K562 (cell line): ENCODE measurements around the gene CTBS. TPM values are rescaled to one million over a fixed set of nuclear protein-coding genes. Genes with fewer than 3 reads are reported as not detected.

ENCODE experiments used
- ATAC-seq: fragments of 200-7000 bp; cut with Tn5 transposase; 3 replicates; pipeline ENCODE4 v1.9.1; 2020; ENCODE audit warnings: moderate library complexity
- BruUV-seq: library from RNA; stranded (reverse); fragments of 400-500 nt; replicated peaks from 2 replicates; lab custom pipeline; 2021; lab: Mats Ljungman, UMichigan
- CTCF ChIA-PET: fragments of 300-600 bp; formaldehyde crosslinking; extraction: SDS; loops from one replicate; lab custom pipeline; 2021; ENCODE audit warnings: low intra/inter-chr PET ratio; lab: Yijun Ruan, JAX
- POLR2A ChIA-PET: fragments of 300-600, 350-650 bp; sonication (Branson Sonifier 250); formaldehyde crosslinking; extraction: SDS; loops from one replicate; lab custom pipeline; 2021; ENCODE audit warnings: antibody characterized with exemption, inconsistent platforms; lab: Yijun Ruan, JAX
- DNase-seq, 4 experiments: peaks; one replicate each; pipeline versions ENCODE4 v3.0.0 to v3.0.0-alpha.2; 2011 to 2018; ENCODE audit warnings: low spot score in 3 of 4, mixed read lengths in 3 of 4; ENCODE audit errors: extremely low read depth in 1 of 4
- FAIRE-seq: peaks from 2 replicates; lab custom pipeline; 2011; peaks lifted over from hg19 to GRCh38; lab: Jason Lieb, UNC
- H2AFZ ChIP-seq: 2 replicates; pipeline ENCODE4 v1.6.0; 2011; ENCODE audit warnings: low read depth, low read length, control low read depth, inconsistent platforms
- H3K27ac ChIP-seq: fragments of 200-600 bp; 3 replicates; pipeline ENCODE4 v1.8.0; 2011; ENCODE audit warnings: low read depth, mild to moderate bottlenecking, control low read depth, inconsistent platforms, low read length, moderate library complexity, mixed read lengths; ENCODE audit errors: extremely low read depth
- H3K27me3 ChIP-seq, 2 experiments: fragments of 300-600 bp in 1 of 2; 2 replicates in 1 of 2; 3 replicates in 1 of 2; pipeline versions ENCODE4 v1.6.0 to v1.8.0; 2011; ENCODE audit warnings: inconsistent platforms in 2 of 2, low read length in 2 of 2, mild to moderate bottlenecking in 1 of 2, mixed read lengths in 1 of 2, moderate library complexity in 1 of 2; ENCODE audit not compliant: control insufficient read depth in 2 of 2, insufficient read depth in 2 of 2
- H3K36me3 ChIP-seq: fragments of 300-600 bp; 3 replicates; pipeline ENCODE4 v1.8.0; 2011; ENCODE audit warnings: mild to moderate bottlenecking, low read length, inconsistent platforms; ENCODE audit not compliant: control insufficient read depth, insufficient read depth
- H3K4me1 ChIP-seq, 2 experiments: fragments of 200-600 bp in 1 of 2; replicated peaks in 1 of 2; 2 replicates in 1 of 2; 3 replicates in 1 of 2; pipeline versions ENCODE4 v1.5.1 to v1.8.0; 2011; ENCODE audit warnings: inconsistent platforms in 2 of 2, low read length in 2 of 2, mild to moderate bottlenecking in 1 of 2, mixed read lengths in 1 of 2, moderate library complexity in 1 of 2; ENCODE audit not compliant: control insufficient read depth in 2 of 2, insufficient read depth in 2 of 2
- H3K4me2 ChIP-seq: 2 replicates; pipeline ENCODE4 v1.6.1; 2011; ENCODE audit warnings: low read length, control low read depth, inconsistent platforms, mixed read lengths; ENCODE audit not compliant: insufficient read depth
- H3K4me3 ChIP-seq: fragments of 200-600 bp; sonication (generic), shearing (Covaris generic); 2 replicates; pipeline ENCODE4 v1.5.1; 2016; ENCODE audit warnings: control low read depth, inconsistent platforms
- H3K79me2 ChIP-seq: fragments of 200-600 bp; 3 replicates; pipeline ENCODE4 v1.8.0; 2011; ENCODE audit warnings: low read length, inconsistent platforms; ENCODE audit not compliant: control insufficient read depth, insufficient read depth
- H3K9ac ChIP-seq, 2 experiments: 2 replicates each; pipeline versions ENCODE4 v1.6.0 to v1.6.1; 2011; ENCODE audit warnings: low read depth in 2 of 2, low read length in 2 of 2, control low read depth in 1 of 2, inconsistent platforms in 1 of 2, mild to moderate bottlenecking in 1 of 2, mixed read lengths in 1 of 2; ENCODE audit not compliant: insufficient read depth in 1 of 2
- H3K9me1 ChIP-seq: one replicate; pipeline ENCODE4 v1.6.0; 2011; ENCODE audit warnings: inconsistent platforms, mild to moderate bottlenecking, low read length, moderate library complexity; ENCODE audit not compliant: control insufficient read depth, insufficient read depth
- H3K9me3 ChIP-seq: replicated peaks from 2 replicates; pipeline ENCODE4 v1.5.1; 2011; ENCODE audit warnings: low read depth, low read length, inconsistent platforms; ENCODE audit not compliant: control insufficient read depth, insufficient read depth
- H4K20me1 ChIP-seq: replicated peaks from 2 replicates; pipeline ENCODE4 v1.6.1; 2011; ENCODE audit warnings: low read length, inconsistent platforms, mixed read lengths; ENCODE audit not compliant: control insufficient read depth, insufficient read depth
- CSDE1 ChIP-seq, 2 experiments: fragments of 450-650 bp; IDR thresholded peaks; 2 replicates each; pipeline ENCODE4 v1.6.1; 2016; ENCODE audit warnings: mild to moderate bottlenecking in 1 of 2
- E2F3 ChIP-seq: fragments of 250-450 bp; sonication (Bioruptor Pico); IDR thresholded peaks from 2 replicates; pipeline ENCODE4 v1.4.0; 2020; ENCODE audit warnings: mild to moderate bottlenecking
- PCBP1 ChIP-seq: fragments of 200-400 bp; formaldehyde crosslinking; IDR thresholded peaks from 2 replicates; pipeline ENCODE4 v1.6.1; 2018; ENCODE audit warnings: mild to moderate bottlenecking, low read depth, low read length; ENCODE audit not compliant: poor library complexity, severe bottlenecking
- PTRF ChIP-seq: fragments of 450-650 bp; IDR thresholded peaks from 2 replicates; pipeline ENCODE4 v1.6.1; 2016; ENCODE audit warnings: mild to moderate bottlenecking, missing genetic modification characterization, missing compliant biosample characterization
- ZC3H11A ChIP-seq: IDR thresholded peaks from 2 replicates; pipeline ENCODE4 v1.6.1; 2012; ENCODE audit warnings: low read depth, low read length, improper control_type of control experiment
- ZNF124 ChIP-seq: sonication (generic); formaldehyde crosslinking; IDR thresholded peaks from 2 replicates; pipeline ENCODE4 v1.8.1; 2022; ENCODE audit warnings: missing genetic modification reagents
- ZNF140 ChIP-seq: fragments of 250-450 bp; sonication (Bioruptor Pico); IDR thresholded peaks from 2 replicates; pipeline ENCODE4 v1.8.0; 2021; ENCODE audit warnings: moderate library complexity, mild to moderate bottlenecking, inconsistent platforms
- ZNF23 ChIP-seq: fragments of 250-450 bp; sonication (Bioruptor Pico); IDR thresholded peaks from 2 replicates; pipeline ENCODE4 v1.4.0; 2020; ENCODE audit warnings: mild to moderate bottlenecking
- ZNF561 ChIP-seq: fragments of 450-650 bp; formaldehyde crosslinking; conservative IDR thresholded peaks from 2 replicates; pipeline ENCODE4 v1.4.0; 2020; ENCODE audit warnings: mild to moderate bottlenecking, moderate library complexity
- WGBS: fragments of 100-300 bp; shearing (Covaris generic); methylation state at CpG from one replicate; pipeline ENCODE4 v1.1.6; 2016; ENCODE audit warnings: low coverage, mixed read lengths; ENCODE audit not compliant: insufficient coverage; ENCODE audit errors: missing lambda C conversion rate; 5-methylcytosine and 5-hydroxymethylcytosine counted together
- in situ Hi-C: fragments of 300-500 bp; cut with MboI; formaldehyde crosslinking; loops from 4 replicates; pipeline ENCODE4 v1.15.0; 2018; ENCODE audit warnings: inconsistent platforms, mixed read lengths
- intact Hi-C: fragments of 100-400 bp; cut with micrococcal nuclease; formaldehyde crosslinking; loops from 2 replicates; pipeline ENCODE4 v1.14.2; 2022
- polyA plus RNA-seq, 8 experiments: library from polyadenylated mRNA; depleted of rRNA in 4 of 8; stranded (reverse) in 5 of 8; unstranded in 3 of 8; fragments of >200 nt; fragmentation: Nextera tagmentation in 2 of 8; fragmentation: Illumina TruSeq in 1 of 8; extraction: Ambion mirVana in 2 of 8; extraction: Trizol in 1 of 8; gene quantifications; 2 replicates each; pipeline versions ENCODE4 v1.2.1 to v1.2.3, GENCODE V29; 2011 to 2014; ENCODE audit warnings: inconsistent platforms in 1 of 8, missing spikeins in 1 of 8
- total RNA-seq, 7 experiments: library from RNA; depleted of rRNA in 6 of 7; stranded (reverse); fragments of >200 nt in 6 of 7; fragmentation: Illumina TruSeq in 2 of 7; extraction: Trizol in 2 of 7; gene quantifications; 2 replicates each; pipeline versions ENCODE4 v1.2.1 to v1.2.3, GENCODE V29; 2011 to 2021; ENCODE audit warnings: low replicate concordance in 1 of 7
- TF ChIP-seq, protein P1 (sequence below): fragments of 450-650 bp; IDR thresholded peaks from 2 replicates; pipeline ENCODE4 v1.6.1; 2016; ENCODE audit warnings: mild to moderate bottlenecking, moderate library complexity
- TF ChIP-seq, protein P2 (sequence below): fragments of 250-450 bp; sonication (Bioruptor Pico); IDR thresholded peaks from 2 replicates; pipeline ENCODE4 v1.8.0; 2021; ENCODE audit warnings: moderate library complexity, mild to moderate bottlenecking, inconsistent platforms

The CTBS gene
- total and polyA plus RNA-seq, 9 of the 15 experiments (the other 6 are each of a cell fraction or from before 2014, with no cell fraction given) = 3.0 to 19.8 (median 9.9) TPM

DNA sequence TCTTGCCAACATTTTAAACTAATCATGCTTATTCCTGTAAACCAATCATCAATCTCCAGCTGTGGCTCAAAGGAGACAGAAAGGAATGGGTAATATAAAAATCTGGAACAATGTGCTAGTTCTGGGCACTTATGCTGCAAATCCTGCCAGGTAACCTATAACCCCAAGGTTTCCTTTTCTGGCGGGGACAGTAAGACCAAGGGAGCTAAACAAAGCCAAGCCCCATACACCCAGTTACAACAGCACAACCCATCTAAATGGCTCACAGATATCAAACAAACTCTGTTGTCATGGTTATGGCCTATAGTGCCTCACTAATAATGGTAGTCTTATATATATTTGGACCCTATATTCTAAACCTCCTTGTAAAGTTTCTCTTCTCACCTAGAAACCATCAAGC, 36.9 kb upstream of the CTBS start:
- intact Hi-C loops (no loop called here), in situ Hi-C loops (loop anchor here (10.0 to 25.0 kb wide), 2 partner anchors 316 to 699 kb away; no protein-coding TSS in a partner anchor)
- BruUV-seq = no TSS peak
- Histone ChIP-seq H3K9me1 (no peaks in the 10 kb centered on the region), H4K20me1 (no peaks in the 10 kb centered on the region), H3K9me3 (peaks cover 20% of the 10 kb centered on the region), H3K4me1 (no peaks in the 10 kb centered on the region), H3K4me2 (no peak overlapping the region), H3K79me2 (no peaks in the 10 kb centered on the region), H3K36me3 (no peaks in the 10 kb centered on the region), H3K9ac (no peak overlapping the region), H3K27me3 (no peaks in the 10 kb centered on the region), H3K27ac (no peak overlapping the region), H2AFZ (no peak overlapping the region), H3K4me3 (no peak overlapping the region)
- WGBS = 53% methylated on average over 1 of the region's 1 CpG
- ChIA-PET CTCF (no interaction called here), POLR2A (no interaction called here)
- DNase-seq (no peak), ATAC-seq (no peak), FAIRE-seq (no peak)
- TF ChIP-seq PCBP1 = no peak
- no peak for TF ChIP-seq E2F3 (CRISPR knock-in tag)
- no peak for TF ChIP-seq ZC3H11A
- TF ChIP-seq ZNF124 (CRISPR knock-in tag) = no peak
- no peak for TF ChIP-seq ZNF140 (CRISPR knock-in tag)
- TF ChIP-seq, protein P1, sequence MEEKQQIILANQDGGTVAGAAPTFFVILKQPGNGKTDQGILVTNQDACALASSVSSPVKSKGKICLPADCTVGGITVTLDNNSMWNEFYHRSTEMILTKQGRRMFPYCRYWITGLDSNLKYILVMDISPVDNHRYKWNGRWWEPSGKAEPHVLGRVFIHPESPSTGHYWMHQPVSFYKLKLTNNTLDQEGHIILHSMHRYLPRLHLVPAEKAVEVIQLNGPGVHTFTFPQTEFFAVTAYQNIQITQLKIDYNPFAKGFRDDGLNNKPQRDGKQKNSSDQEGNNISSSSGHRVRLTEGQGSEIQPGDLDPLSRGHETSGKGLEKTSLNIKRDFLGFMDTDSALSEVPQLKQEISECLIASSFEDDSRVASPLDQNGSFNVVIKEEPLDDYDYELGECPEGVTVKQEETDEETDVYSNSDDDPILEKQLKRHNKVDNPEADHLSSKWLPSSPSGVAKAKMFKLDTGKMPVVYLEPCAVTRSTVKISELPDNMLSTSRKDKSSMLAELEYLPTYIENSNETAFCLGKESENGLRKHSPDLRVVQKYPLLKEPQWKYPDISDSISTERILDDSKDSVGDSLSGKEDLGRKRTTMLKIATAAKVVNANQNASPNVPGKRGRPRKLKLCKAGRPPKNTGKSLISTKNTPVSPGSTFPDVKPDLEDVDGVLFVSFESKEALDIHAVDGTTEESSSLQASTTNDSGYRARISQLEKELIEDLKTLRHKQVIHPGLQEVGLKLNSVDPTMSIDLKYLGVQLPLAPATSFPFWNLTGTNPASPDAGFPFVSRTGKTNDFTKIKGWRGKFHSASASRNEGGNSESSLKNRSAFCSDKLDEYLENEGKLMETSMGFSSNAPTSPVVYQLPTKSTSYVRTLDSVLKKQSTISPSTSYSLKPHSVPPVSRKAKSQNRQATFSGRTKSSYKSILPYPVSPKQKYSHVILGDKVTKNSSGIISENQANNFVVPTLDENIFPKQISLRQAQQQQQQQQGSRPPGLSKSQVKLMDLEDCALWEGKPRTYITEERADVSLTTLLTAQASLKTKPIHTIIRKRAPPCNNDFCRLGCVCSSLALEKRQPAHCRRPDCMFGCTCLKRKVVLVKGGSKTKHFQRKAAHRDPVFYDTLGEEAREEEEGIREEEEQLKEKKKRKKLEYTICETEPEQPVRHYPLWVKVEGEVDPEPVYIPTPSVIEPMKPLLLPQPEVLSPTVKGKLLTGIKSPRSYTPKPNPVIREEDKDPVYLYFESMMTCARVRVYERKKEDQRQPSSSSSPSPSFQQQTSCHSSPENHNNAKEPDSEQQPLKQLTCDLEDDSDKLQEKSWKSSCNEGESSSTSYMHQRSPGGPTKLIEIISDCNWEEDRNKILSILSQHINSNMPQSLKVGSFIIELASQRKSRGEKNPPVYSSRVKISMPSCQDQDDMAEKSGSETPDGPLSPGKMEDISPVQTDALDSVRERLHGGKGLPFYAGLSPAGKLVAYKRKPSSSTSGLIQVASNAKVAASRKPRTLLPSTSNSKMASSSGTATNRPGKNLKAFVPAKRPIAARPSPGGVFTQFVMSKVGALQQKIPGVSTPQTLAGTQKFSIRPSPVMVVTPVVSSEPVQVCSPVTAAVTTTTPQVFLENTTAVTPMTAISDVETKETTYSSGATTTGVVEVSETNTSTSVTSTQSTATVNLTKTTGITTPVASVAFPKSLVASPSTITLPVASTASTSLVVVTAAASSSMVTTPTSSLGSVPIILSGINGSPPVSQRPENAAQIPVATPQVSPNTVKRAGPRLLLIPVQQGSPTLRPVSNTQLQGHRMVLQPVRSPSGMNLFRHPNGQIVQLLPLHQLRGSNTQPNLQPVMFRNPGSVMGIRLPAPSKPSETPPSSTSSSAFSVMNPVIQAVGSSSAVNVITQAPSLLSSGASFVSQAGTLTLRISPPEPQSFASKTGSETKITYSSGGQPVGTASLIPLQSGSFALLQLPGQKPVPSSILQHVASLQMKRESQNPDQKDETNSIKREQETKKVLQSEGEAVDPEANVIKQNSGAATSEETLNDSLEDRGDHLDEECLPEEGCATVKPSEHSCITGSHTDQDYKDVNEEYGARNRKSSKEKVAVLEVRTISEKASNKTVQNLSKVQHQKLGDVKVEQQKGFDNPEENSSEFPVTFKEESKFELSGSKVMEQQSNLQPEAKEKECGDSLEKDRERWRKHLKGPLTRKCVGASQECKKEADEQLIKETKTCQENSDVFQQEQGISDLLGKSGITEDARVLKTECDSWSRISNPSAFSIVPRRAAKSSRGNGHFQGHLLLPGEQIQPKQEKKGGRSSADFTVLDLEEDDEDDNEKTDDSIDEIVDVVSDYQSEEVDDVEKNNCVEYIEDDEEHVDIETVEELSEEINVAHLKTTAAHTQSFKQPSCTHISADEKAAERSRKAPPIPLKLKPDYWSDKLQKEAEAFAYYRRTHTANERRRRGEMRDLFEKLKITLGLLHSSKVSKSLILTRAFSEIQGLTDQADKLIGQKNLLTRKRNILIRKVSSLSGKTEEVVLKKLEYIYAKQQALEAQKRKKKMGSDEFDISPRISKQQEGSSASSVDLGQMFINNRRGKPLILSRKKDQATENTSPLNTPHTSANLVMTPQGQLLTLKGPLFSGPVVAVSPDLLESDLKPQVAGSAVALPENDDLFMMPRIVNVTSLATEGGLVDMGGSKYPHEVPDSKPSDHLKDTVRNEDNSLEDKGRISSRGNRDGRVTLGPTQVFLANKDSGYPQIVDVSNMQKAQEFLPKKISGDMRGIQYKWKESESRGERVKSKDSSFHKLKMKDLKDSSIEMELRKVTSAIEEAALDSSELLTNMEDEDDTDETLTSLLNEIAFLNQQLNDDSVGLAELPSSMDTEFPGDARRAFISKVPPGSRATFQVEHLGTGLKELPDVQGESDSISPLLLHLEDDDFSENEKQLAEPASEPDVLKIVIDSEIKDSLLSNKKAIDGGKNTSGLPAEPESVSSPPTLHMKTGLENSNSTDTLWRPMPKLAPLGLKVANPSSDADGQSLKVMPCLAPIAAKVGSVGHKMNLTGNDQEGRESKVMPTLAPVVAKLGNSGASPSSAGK = no peak
- no peak for TF ChIP-seq CSDE1 (IDR thresholded peaks at IDR 0.05)
- no peak for TF ChIP-seq ZNF23 (CRISPR knock-in tag)
- TF ChIP-seq, protein P2, sequence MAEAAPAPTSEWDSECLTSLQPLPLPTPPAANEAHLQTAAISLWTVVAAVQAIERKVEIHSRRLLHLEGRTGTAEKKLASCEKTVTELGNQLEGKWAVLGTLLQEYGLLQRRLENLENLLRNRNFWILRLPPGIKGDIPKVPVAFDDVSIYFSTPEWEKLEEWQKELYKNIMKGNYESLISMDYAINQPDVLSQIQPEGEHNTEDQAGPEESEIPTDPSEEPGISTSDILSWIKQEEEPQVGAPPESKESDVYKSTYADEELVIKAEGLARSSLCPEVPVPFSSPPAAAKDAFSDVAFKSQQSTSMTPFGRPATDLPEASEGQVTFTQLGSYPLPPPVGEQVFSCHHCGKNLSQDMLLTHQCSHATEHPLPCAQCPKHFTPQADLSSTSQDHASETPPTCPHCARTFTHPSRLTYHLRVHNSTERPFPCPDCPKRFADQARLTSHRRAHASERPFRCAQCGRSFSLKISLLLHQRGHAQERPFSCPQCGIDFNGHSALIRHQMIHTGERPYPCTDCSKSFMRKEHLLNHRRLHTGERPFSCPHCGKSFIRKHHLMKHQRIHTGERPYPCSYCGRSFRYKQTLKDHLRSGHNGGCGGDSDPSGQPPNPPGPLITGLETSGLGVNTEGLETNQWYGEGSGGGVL (CRISPR knock-in tag) = no peak
- TF ChIP-seq PTRF (tag) = no peak
- no peak for TF ChIP-seq ZNF561 (CRISPR knock-in tag)
